K562 (cell line): ENCODE results near the gene LTBR. TPM values are rescaled to one million over a fixed set of nuclear protein-coding genes. Genes with fewer than 3 reads are reported as not detected.

Experiments
- ATAC-seq: fragments of 200-7000 bp; cut with Tn5 transposase; 3 replicates; pipeline ENCODE4 v1.9.1; 2020; ENCODE audit warnings: moderate library complexity
- BruUV-seq: library from RNA; stranded (reverse); fragments of 400-500 nt; replicated peaks from 2 replicates; lab custom pipeline; 2021; lab: Mats Ljungman, UMichigan
- CTCF ChIA-PET: fragments of 300-600 bp; formaldehyde crosslinking; extraction: SDS; loops from one replicate; lab custom pipeline; 2021; ENCODE audit warnings: low intra/inter-chr PET ratio; lab: Yijun Ruan, JAX
- POLR2A ChIA-PET: fragments of 300-600, 350-650 bp; sonication (Branson Sonifier 250); formaldehyde crosslinking; extraction: SDS; loops from one replicate; lab custom pipeline; 2021; ENCODE audit warnings: antibody characterized with exemption, inconsistent platforms; lab: Yijun Ruan, JAX
- DNase-seq, 4 experiments: peaks; one replicate each; pipeline versions ENCODE4 v3.0.0 to v3.0.0-alpha.2; 2011 to 2018; ENCODE audit warnings: low spot score in 3 of 4, mixed read lengths in 3 of 4; ENCODE audit errors: extremely low read depth in 1 of 4
- FAIRE-seq: peaks from 2 replicates; lab custom pipeline; 2011; peaks lifted over from hg19 to GRCh38; lab: Jason Lieb, UNC
- H2AFZ ChIP-seq: 2 replicates; pipeline ENCODE4 v1.6.0; 2011; ENCODE audit warnings: low read depth, low read length, control low read depth, inconsistent platforms
- H3K27ac ChIP-seq: fragments of 200-600 bp; 3 replicates; pipeline ENCODE4 v1.8.0; 2011; ENCODE audit warnings: low read depth, mild to moderate bottlenecking, control low read depth, inconsistent platforms, low read length, moderate library complexity, mixed read lengths; ENCODE audit errors: extremely low read depth
- H3K27me3 ChIP-seq, 2 experiments: fragments of 300-600 bp in 1 of 2; 2 replicates in 1 of 2; 3 replicates in 1 of 2; pipeline versions ENCODE4 v1.6.0 to v1.8.0; 2011; ENCODE audit warnings: inconsistent platforms in 2 of 2, low read length in 2 of 2, mild to moderate bottlenecking in 1 of 2, mixed read lengths in 1 of 2, moderate library complexity in 1 of 2; ENCODE audit not compliant: control insufficient read depth in 2 of 2, insufficient read depth in 2 of 2
- H3K36me3 ChIP-seq: fragments of 300-600 bp; 3 replicates; pipeline ENCODE4 v1.8.0; 2011; ENCODE audit warnings: mild to moderate bottlenecking, low read length, inconsistent platforms; ENCODE audit not compliant: control insufficient read depth, insufficient read depth
- H3K4me1 ChIP-seq, 2 experiments: fragments of 200-600 bp in 1 of 2; replicated peaks in 1 of 2; 2 replicates in 1 of 2; 3 replicates in 1 of 2; pipeline versions ENCODE4 v1.5.1 to v1.8.0; 2011; ENCODE audit warnings: inconsistent platforms in 2 of 2, low read length in 2 of 2, mild to moderate bottlenecking in 1 of 2, mixed read lengths in 1 of 2, moderate library complexity in 1 of 2; ENCODE audit not compliant: control insufficient read depth in 2 of 2, insufficient read depth in 2 of 2
- H3K4me2 ChIP-seq: 2 replicates; pipeline ENCODE4 v1.6.1; 2011; ENCODE audit warnings: low read length, control low read depth, inconsistent platforms, mixed read lengths; ENCODE audit not compliant: insufficient read depth
- H3K4me3 ChIP-seq: fragments of 200-600 bp; sonication (generic), shearing (Covaris generic); 2 replicates; pipeline ENCODE4 v1.5.1; 2016; ENCODE audit warnings: control low read depth, inconsistent platforms
- H3K79me2 ChIP-seq: fragments of 200-600 bp; 3 replicates; pipeline ENCODE4 v1.8.0; 2011; ENCODE audit warnings: low read length, inconsistent platforms; ENCODE audit not compliant: control insufficient read depth, insufficient read depth
- H3K9ac ChIP-seq, 2 experiments: 2 replicates each; pipeline versions ENCODE4 v1.6.0 to v1.6.1; 2011; ENCODE audit warnings: low read depth in 2 of 2, low read length in 2 of 2, control low read depth in 1 of 2, inconsistent platforms in 1 of 2, mild to moderate bottlenecking in 1 of 2, mixed read lengths in 1 of 2; ENCODE audit not compliant: insufficient read depth in 1 of 2
- H3K9me1 ChIP-seq: one replicate; pipeline ENCODE4 v1.6.0; 2011; ENCODE audit warnings: inconsistent platforms, mild to moderate bottlenecking, low read length, moderate library complexity; ENCODE audit not compliant: control insufficient read depth, insufficient read depth
- H3K9me3 ChIP-seq: replicated peaks from 2 replicates; pipeline ENCODE4 v1.5.1; 2011; ENCODE audit warnings: low read depth, low read length, inconsistent platforms; ENCODE audit not compliant: control insufficient read depth, insufficient read depth
- H4K20me1 ChIP-seq: replicated peaks from 2 replicates; pipeline ENCODE4 v1.6.1; 2011; ENCODE audit warnings: low read length, inconsistent platforms, mixed read lengths; ENCODE audit not compliant: control insufficient read depth, insufficient read depth
- DNMT1 ChIP-seq: fragments of 450-650 bp; IDR thresholded peaks from 2 replicates; pipeline ENCODE4 v1.6.1; 2016; ENCODE audit warnings: antibody characterized with exemption, mild to moderate bottlenecking
- GATA2 ChIP-seq: sonication (generic); formaldehyde crosslinking; IDR thresholded peaks from 2 replicates; pipeline ENCODE4 v1.4.0; 2020; ENCODE audit warnings: mild to moderate bottlenecking, missing genetic modification reagents
- NEUROD1 ChIP-seq: fragments of 150-350 bp; IDR thresholded peaks from 2 replicates; pipeline ENCODE4 v1.6.1; 2014; ENCODE audit warnings: borderline replicate concordance, low read length, low read depth; ENCODE audit not compliant: partially characterized antibody
- POLR2B ChIP-seq: fragments of 450-650 bp; IDR thresholded peaks from 2 replicates; pipeline ENCODE4 v1.6.1; 2018; ENCODE audit warnings: low read depth; ENCODE audit not compliant: partially characterized antibody
- ZNF561 ChIP-seq: fragments of 450-650 bp; formaldehyde crosslinking; conservative IDR thresholded peaks from 2 replicates; pipeline ENCODE4 v1.4.0; 2020; ENCODE audit warnings: mild to moderate bottlenecking, moderate library complexity
- WGBS: fragments of 100-300 bp; shearing (Covaris generic); methylation state at CpG from one replicate; pipeline ENCODE4 v1.1.6; 2016; ENCODE audit warnings: low coverage, mixed read lengths; ENCODE audit not compliant: insufficient coverage; ENCODE audit errors: missing lambda C conversion rate; 5-methylcytosine and 5-hydroxymethylcytosine counted together
- in situ Hi-C: fragments of 300-500 bp; cut with MboI; formaldehyde crosslinking; loops from 4 replicates; pipeline ENCODE4 v1.15.0; 2018; ENCODE audit warnings: inconsistent platforms, mixed read lengths
- intact Hi-C: fragments of 100-400 bp; cut with micrococcal nuclease; formaldehyde crosslinking; loops from 2 replicates; pipeline ENCODE4 v1.14.2; 2022
- polyA plus RNA-seq, 8 experiments: library from polyadenylated mRNA; depleted of rRNA in 4 of 8; stranded (reverse) in 5 of 8; unstranded in 3 of 8; fragments of >200 nt; fragmentation: Nextera tagmentation in 2 of 8; fragmentation: Illumina TruSeq in 1 of 8; extraction: Ambion mirVana in 2 of 8; extraction: Trizol in 1 of 8; gene quantifications; 2 replicates each; pipeline versions ENCODE4 v1.2.1 to v1.2.3, GENCODE V29; 2011 to 2014; ENCODE audit warnings: inconsistent platforms in 1 of 8, missing spikeins in 1 of 8
- total RNA-seq, 7 experiments: library from RNA; depleted of rRNA in 6 of 7; stranded (reverse); fragments of >200 nt in 6 of 7; fragmentation: Illumina TruSeq in 2 of 7; extraction: Trizol in 2 of 7; gene quantifications; 2 replicates each; pipeline versions ENCODE4 v1.2.1 to v1.2.3, GENCODE V29; 2011 to 2021; ENCODE audit warnings: low replicate concordance in 1 of 7
- TF ChIP-seq, protein P1 (sequence below): IDR thresholded peaks from 2 replicates; pipeline ENCODE4 v1.6.1; 2011; ENCODE audit not compliant: insufficient read length; ENCODE audit errors: extremely low read depth
- TF ChIP-seq, protein P2 (sequence below): sonication (generic); formaldehyde crosslinking; IDR thresholded peaks from 2 replicates; pipeline ENCODE4 v1.8.0; 2023; ENCODE audit warnings: missing genetic modification reagents, mild to moderate bottlenecking, borderline replicate concordance
- TF ChIP-seq, protein P3 (sequence below): sonication (generic); IDR thresholded peaks from 2 replicates; pipeline ENCODE4 v1.6.1; 2016
- TF ChIP-seq, protein P4 (sequence below): sonication (generic); formaldehyde crosslinking; IDR thresholded peaks from 2 replicates; pipeline ENCODE4 v1.4.0; 2020; ENCODE audit warnings: mild to moderate bottlenecking, missing genetic modification reagents

The LTBR gene
- total and polyA plus RNA-seq, 9 of the 15 experiments (the other 6 are each of a cell fraction or from before 2014, with no cell fraction given) = 0.96 to 69.0 (median 35.3) TPM

DNA sequence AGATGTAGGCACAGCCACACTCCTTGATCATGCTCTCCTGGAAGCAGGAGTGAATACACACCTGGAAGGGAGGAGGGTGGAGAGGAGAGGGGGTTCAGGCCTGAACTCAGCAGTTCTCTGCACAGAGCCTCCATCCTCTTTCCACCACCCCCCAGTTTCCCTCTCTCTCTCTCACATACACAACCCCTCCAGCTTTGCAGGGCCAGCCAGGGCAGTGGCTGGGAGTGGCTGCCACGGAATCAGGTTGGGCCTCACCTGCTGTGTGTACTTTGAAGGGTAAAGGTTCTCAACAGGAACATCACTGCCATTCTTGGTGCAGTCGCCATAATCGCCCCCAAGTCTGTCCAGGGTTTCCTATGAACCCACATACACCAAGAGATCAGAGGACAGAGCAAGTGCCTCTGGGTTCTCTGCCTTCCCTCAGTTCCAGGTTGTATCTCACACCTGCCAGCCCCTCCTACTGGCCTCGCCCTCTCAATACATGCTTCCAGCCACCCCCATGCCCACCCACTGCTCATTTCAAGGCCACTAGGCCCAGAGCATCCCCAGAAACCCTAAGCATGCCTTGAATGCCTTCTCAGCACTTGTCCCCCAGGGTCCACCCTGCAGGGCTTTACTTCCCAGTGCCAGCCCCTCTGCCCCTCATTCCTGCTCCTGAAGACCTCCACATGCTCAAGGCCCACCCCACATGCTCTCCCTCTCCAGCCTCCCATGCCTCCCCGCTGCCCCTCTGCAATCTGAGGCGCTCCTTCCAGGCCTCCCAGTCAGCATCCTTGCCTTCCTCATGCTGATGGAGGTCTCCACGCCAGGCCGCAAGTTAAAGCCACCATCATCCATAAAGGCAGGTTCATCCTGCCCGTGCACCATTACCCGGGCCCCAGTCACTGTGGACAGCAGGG is 29.2 kb upstream of the LTBR start:
- Histone ChIP-seq H2AFZ (no peak overlapping the region), H3K27me3 (peaks cover 0 to 13% of the 10 kb centered on the region in 2 experiments; a peak in 2 of 5 replicates), H3K4me3 (no peak overlapping the region), H3K79me2 (no peaks in the 10 kb centered on the region), H3K4me1 (no peaks in the 10 kb centered on the region; a peak in 1 of 5 replicates), H3K9me1 (no peaks in the 10 kb centered on the region), H3K9ac (no peak overlapping the region), H3K9me3 (no peaks in the 10 kb centered on the region), H3K4me2 (no peak overlapping the region), H4K20me1 (0 out of 2 replicates have a peak, but pooled peaks cover 6% of the 10 kb centered on the region), H3K36me3 (no peaks in the 10 kb centered on the region), H3K27ac (no peak overlapping the region)
- ATAC-seq (no peak; the same call in 2 of the 3 replicates), DNase-seq (no peak), FAIRE-seq (no peak)
- in situ Hi-C loops = no loop called here
- intact Hi-C loops = no loop called here
- BruUV-seq = no TSS peak
- POLR2A ChIA-PET = interaction anchor here (1.7 kb wide), 1 partner anchor 9 kb away, joined by 11 read pairs; no protein-coding TSS in a partner anchor
- 21% methylated on average over 9 of the region's 10 CpGs for WGBS
- CTCF ChIA-PET = no interaction called here
- TF ChIP-seq, protein P1, sequence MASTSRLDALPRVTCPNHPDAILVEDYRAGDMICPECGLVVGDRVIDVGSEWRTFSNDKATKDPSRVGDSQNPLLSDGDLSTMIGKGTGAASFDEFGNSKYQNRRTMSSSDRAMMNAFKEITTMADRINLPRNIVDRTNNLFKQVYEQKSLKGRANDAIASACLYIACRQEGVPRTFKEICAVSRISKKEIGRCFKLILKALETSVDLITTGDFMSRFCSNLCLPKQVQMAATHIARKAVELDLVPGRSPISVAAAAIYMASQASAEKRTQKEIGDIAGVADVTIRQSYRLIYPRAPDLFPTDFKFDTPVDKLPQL = no peak
- no peak for TF ChIP-seq GATA2 (CRISPR knock-in tag)
- TF ChIP-seq, protein P2, sequence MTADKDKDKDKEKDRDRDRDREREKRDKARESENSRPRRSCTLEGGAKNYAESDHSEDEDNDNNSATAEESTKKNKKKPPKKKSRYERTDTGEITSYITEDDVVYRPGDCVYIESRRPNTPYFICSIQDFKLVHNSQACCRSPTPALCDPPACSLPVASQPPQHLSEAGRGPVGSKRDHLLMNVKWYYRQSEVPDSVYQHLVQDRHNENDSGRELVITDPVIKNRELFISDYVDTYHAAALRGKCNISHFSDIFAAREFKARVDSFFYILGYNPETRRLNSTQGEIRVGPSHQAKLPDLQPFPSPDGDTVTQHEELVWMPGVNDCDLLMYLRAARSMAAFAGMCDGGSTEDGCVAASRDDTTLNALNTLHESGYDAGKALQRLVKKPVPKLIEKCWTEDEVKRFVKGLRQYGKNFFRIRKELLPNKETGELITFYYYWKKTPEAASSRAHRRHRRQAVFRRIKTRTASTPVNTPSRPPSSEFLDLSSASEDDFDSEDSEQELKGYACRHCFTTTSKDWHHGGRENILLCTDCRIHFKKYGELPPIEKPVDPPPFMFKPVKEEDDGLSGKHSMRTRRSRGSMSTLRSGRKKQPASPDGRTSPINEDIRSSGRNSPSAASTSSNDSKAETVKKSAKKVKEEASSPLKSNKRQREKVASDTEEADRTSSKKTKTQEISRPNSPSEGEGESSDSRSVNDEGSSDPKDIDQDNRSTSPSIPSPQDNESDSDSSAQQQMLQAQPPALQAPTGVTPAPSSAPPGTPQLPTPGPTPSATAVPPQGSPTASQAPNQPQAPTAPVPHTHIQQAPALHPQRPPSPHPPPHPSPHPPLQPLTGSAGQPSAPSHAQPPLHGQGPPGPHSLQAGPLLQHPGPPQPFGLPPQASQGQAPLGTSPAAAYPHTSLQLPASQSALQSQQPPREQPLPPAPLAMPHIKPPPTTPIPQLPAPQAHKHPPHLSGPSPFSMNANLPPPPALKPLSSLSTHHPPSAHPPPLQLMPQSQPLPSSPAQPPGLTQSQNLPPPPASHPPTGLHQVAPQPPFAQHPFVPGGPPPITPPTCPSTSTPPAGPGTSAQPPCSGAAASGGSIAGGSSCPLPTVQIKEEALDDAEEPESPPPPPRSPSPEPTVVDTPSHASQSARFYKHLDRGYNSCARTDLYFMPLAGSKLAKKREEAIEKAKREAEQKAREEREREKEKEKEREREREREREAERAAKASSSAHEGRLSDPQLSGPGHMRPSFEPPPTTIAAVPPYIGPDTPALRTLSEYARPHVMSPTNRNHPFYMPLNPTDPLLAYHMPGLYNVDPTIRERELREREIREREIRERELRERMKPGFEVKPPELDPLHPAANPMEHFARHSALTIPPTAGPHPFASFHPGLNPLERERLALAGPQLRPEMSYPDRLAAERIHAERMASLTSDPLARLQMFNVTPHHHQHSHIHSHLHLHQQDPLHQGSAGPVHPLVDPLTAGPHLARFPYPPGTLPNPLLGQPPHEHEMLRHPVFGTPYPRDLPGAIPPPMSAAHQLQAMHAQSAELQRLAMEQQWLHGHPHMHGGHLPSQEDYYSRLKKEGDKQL = no peak
- TF ChIP-seq DNMT1 = no peak
- TF ChIP-seq, protein P3, sequence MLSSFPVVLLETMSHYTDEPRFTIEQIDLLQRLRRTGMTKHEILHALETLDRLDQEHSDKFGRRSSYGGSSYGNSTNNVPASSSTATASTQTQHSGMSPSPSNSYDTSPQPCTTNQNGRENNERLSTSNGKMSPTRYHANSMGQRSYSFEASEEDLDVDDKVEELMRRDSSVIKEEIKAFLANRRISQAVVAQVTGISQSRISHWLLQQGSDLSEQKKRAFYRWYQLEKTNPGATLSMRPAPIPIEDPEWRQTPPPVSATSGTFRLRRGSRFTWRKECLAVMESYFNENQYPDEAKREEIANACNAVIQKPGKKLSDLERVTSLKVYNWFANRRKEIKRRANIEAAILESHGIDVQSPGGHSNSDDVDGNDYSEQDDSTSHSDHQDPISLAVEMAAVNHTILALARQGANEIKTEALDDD = no peak
- TF ChIP-seq, protein P4, sequence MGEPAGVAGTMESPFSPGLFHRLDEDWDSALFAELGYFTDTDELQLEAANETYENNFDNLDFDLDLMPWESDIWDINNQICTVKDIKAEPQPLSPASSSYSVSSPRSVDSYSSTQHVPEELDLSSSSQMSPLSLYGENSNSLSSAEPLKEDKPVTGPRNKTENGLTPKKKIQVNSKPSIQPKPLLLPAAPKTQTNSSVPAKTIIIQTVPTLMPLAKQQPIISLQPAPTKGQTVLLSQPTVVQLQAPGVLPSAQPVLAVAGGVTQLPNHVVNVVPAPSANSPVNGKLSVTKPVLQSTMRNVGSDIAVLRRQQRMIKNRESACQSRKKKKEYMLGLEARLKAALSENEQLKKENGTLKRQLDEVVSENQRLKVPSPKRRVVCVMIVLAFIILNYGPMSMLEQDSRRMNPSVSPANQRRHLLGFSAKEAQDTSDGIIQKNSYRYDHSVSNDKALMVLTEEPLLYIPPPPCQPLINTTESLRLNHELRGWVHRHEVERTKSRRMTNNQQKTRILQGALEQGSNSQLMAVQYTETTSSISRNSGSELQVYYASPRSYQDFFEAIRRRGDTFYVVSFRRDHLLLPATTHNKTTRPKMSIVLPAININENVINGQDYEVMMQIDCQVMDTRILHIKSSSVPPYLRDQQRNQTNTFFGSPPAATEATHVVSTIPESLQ (CRISPR knock-in tag) = no peak
- no peak for TF ChIP-seq NEUROD1
- TF ChIP-seq POLR2B = no peak
- no peak for TF ChIP-seq ZNF561
